Measurements from ENCODE around the gene FBLN1.

DNA sequence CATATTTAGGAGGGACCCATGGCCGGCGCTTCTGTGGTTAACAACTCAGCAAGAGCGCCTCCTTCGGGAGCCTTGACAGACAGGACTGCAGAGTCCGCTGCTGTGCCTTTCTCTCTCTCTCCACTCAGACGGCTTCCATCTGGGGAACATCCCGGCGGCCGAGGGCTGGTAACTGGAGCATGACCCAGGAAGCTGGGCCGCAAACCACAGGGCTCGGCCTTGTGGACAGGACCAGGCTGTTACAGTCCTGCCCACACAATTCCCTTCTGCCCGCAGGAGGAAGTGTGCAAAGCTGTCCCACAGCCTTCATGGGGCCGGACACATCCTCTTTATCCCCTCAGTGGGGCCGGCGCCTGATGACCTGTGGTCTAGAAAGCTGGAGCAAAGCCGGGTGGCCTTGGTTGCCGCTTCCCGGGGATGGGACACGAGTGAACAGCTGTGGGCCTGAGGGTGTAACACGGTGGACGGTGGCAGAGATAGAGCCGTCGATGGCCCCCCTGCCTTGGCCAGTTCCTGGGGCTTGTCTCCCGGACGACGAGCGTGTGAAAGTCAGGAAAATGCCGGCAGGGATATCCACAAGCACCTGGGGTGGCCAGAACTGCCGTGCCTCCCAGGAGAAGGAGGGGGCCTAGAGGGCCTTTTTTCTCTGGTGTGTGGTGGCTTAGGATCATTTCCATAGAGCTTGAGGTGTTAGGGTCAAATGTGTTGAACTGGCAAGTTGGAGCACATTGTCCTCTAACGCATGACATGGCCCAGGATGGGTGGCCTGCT is 50.1 kb downstream of the FBLN1 start:
- TF ChIP-seq CTCF (IDR thresholded peaks at IDR 0.05; ENCODE audit: extremely low read depth in 1 of 2, insufficient read depth in 1 of 2, low read depth in 1 of 2, low read length in 2 of 2) = no peak
- no peak for TF ChIP-seq FOS (IDR thresholded peaks at IDR 0.05; ENCODE audit: borderline replicate concordance, insufficient read depth, low read length)
- no peak for TF ChIP-seq POLR2AphosphoS5 (IDR thresholded peaks at IDR 0.05; ENCODE audit: insufficient read depth, low read depth, low read length)

Measured in endothelial cell of umbilical vein (primary cell).